Hepatocyte (in vitro differentiated cells): ENCODE data around the gene PKP3.

Experiments
- CTCF ChIP-seq: fragments of 200-600 bp; sonication (generic); IDR thresholded peaks from 2 replicates; pipeline ENCODE4 v1.5.1; 2016; ENCODE audit warnings: antibody characterized with exemption, mild to moderate bottlenecking; ENCODE audit not compliant: poor library complexity
- EZH2 ChIP-seq: fragments of 200-600 bp; sonication (generic); IDR thresholded peaks from 2 replicates; pipeline ENCODE4 v1.6.1; 2016; ENCODE audit warnings: antibody characterized with exemption, mild to moderate bottlenecking, borderline replicate concordance

GRCh38 chr11:364991-365725 is 28.9 kb upstream of the PKP3 start:
- no peak for TF ChIP-seq CTCF
- TF ChIP-seq EZH2: no peak
